Thoracic aorta (tissue), 2 donors: ENCODE data around the gene ARHGAP24. TPM values are rescaled to one million over a fixed set of nuclear protein-coding genes. Genes with fewer than 3 reads are reported as not detected.

Experiments
- ATAC-seq: fragments of 150-250 bp; one replicate; pipeline ENCODE4 v1.8.0; 2017; ENCODE audit warnings: low read depth; ENCODE audit not compliant: insufficient number of reproducible peaks, low FRiP score
- DNase-seq: peaks from one replicate; pipeline ENCODE4 v3.0.0-alpha.2; 2020; ENCODE audit warnings: low spot score
- H3K27ac ChIP-seq, 2 donors: fragments of 200-600 bp; sonication (generic); 1 replicate in 1 of 2; 2 replicates in 1 of 2; pipeline ENCODE4 v1.5.1; 2016; ENCODE audit warnings: mild to moderate bottlenecking in 2 of 2, moderate library complexity in 2 of 2
- H3K27me3 ChIP-seq: fragments of 200-600 bp; sonication (generic); replicated peaks from 2 replicates; pipeline ENCODE4 v1.6.0; 2016; ENCODE audit warnings: mild to moderate bottlenecking; ENCODE audit not compliant: insufficient read depth
- H3K36me3 ChIP-seq: fragments of 200-600 bp; sonication (generic); one replicate; pipeline ENCODE4 v1.5.1; 2016
- H3K4me1 ChIP-seq, 2 donors: fragments of 200-600 bp; sonication (generic); 1 replicate in 1 of 2; 2 replicates in 1 of 2; pipeline versions ENCODE4 v1.5.1 to v1.6.0; 2016; ENCODE audit warnings: low read depth in 2 of 2, mild to moderate bottlenecking in 1 of 2; ENCODE audit not compliant: control insufficient read depth in 1 of 2
- H3K4me3 ChIP-seq: fragments of 200-600 bp; sonication (generic); 2 replicates; pipeline ENCODE4 v1.5.1; 2016; ENCODE audit warnings: mild to moderate bottlenecking
- H3K9me3 ChIP-seq: fragments of 200-600 bp; sonication (generic); 2 replicates; pipeline ENCODE4 v1.5.1; 2016
- CTCF ChIP-seq: fragments of 200-600 bp; sonication (generic); IDR thresholded peaks from one replicate; pipeline ENCODE4 v1.5.1; 2019; ENCODE audit warnings: antibody characterized with exemption
- total RNA-seq, 2 donors: library from RNA; depleted of rRNA; stranded (reverse); fragments of >200 nt; gene quantifications; one replicate each; pipeline versions ENCODE4 v1.1.0 to v1.2.3, GENCODE V29; 2016

ARHGAP24 gene
- total RNA-seq, 2 donors from 2014 or later: 30.1 to 43.6 TPM

GRCh38 chr4:85580489-85580888, 105.5 kb downstream of the ARHGAP24 start:
- Histone ChIP-seq H3K27me3 (no peaks in the 10 kb centered on the region), H3K36me3 (no peaks in the 10 kb centered on the region), H3K4me3 (no peak overlapping the region), H3K9me3 (no peaks in the 10 kb centered on the region), H3K27ac (no peak overlapping the region), H3K4me1 (no peaks in the 10 kb centered on the region)
- TF ChIP-seq CTCF: no peak
- no peak for ATAC-seq
- no peak for DNase-seq

GRCh38 chr4:85587952-85588351, 113.0 kb downstream of the ARHGAP24 start:
- Histone ChIP-seq H3K9me3 (no peaks in the 10 kb centered on the region), H3K27me3 (no peaks in the 10 kb centered on the region), H3K36me3 (no peaks in the 10 kb centered on the region), H3K4me3 (no peak overlapping the region), H3K4me1 (no peaks in the 10 kb centered on the region), H3K27ac (no peak overlapping the region)
- DNase-seq (no peak), ATAC-seq (no peak)
- TF ChIP-seq CTCF: no peak

- Histone ChIP-seq H3K27me3 (no peaks in the 10 kb centered on the region), H3K27ac (no peak overlapping the region), H3K4me3 (no peak overlapping the region), H3K9me3 (no peaks in the 10 kb centered on the region), H3K36me3 (no peaks in the 10 kb centered on the region), H3K4me1 (no peaks in the 10 kb centered on the region)
- DNase-seq (no peak), ATAC-seq (no peak)
- no peak for TF ChIP-seq CTCF
Measured at GRCh38 chr4:85591406-85592098, 116.6 kb downstream of the ARHGAP24 start.

GRCh38 chr4:85595098-85595775, 120.3 kb downstream of the ARHGAP24 start:
- no peak for ATAC-seq
- TF ChIP-seq CTCF: no peak
- no peak overlapping the region for H3K27ac ChIP-seq
- no peaks in the 10 kb centered on the region for H3K27me3 ChIP-seq
- H3K36me3 ChIP-seq: no peaks in the 10 kb centered on the region
- no peak overlapping the region for H3K4me3 ChIP-seq
- no peaks in the 10 kb centered on the region for H3K9me3 ChIP-seq
- DNase-seq: no peak
- H3K4me1 ChIP-seq: no peaks in the 10 kb centered on the region

GRCh38 chr4:85595796-85596559, 121.0 kb downstream of the ARHGAP24 start:
- Histone ChIP-seq H3K27ac (no peak overlapping the region), H3K9me3 (no peaks in the 10 kb centered on the region), H3K4me3 (no peak overlapping the region), H3K27me3 (no peaks in the 10 kb centered on the region), H3K36me3 (no peaks in the 10 kb centered on the region), H3K4me1 (no peaks in the 10 kb centered on the region)
- TF ChIP-seq CTCF: no peak
- no peak for ATAC-seq
- DNase-seq: no peak
